Loucy (cell line): ENCODE results near the gene STARD8.

Source experiments
- H2AFZ ChIP-seq: fragments of 200-600 bp; sonication (generic); 2 replicates; pipeline ENCODE4 v1.6.0; 2016; ENCODE audit warnings: antibody characterized with exemption, mild to moderate bottlenecking, low read length, moderate library complexity
- H3F3A ChIP-seq: fragments of 200-600 bp; 2 replicates; pipeline ENCODE4 v1.6.0; 2016; ENCODE audit warnings: antibody characterized with exemption, low read depth, mild to moderate bottlenecking
- H3K27me3 ChIP-seq: fragments of 200-600 bp; sonication (generic); 2 replicates; pipeline ENCODE4 v1.6.1; 2014; ENCODE audit warnings: low read length, mild to moderate bottlenecking; ENCODE audit not compliant: insufficient read depth, poor library complexity, severe bottlenecking
- H3K36me3 ChIP-seq: fragments of 200-600 bp; sonication (generic); 2 replicates; pipeline ENCODE4 v1.6.1; 2016; ENCODE audit warnings: low read length; ENCODE audit not compliant: insufficient read depth
- H3K4me1 ChIP-seq: fragments of 200-600 bp; sonication (generic); 2 replicates; pipeline ENCODE4 v1.5.1; 2014; ENCODE audit warnings: low read length, mild to moderate bottlenecking; ENCODE audit not compliant: insufficient read depth, poor library complexity, severe bottlenecking
- H3K4me2 ChIP-seq: fragments of 200-600 bp; sonication (generic); 2 replicates; pipeline ENCODE4 v1.6.0; 2014; ENCODE audit warnings: antibody characterized with exemption, low read length, low read depth, mild to moderate bottlenecking; ENCODE audit not compliant: poor library complexity, severe bottlenecking
- H3K4me3 ChIP-seq: fragments of 200-600 bp; sonication (generic); 2 replicates; pipeline ENCODE4 v1.5.1; 2014; ENCODE audit warnings: low read length, mild to moderate bottlenecking, mixed read lengths; ENCODE audit not compliant: poor library complexity, severe bottlenecking
- H3K79me2 ChIP-seq: fragments of 200-600 bp; sonication (generic); 2 replicates; pipeline ENCODE4 v1.6.1; 2014; ENCODE audit warnings: low read length; ENCODE audit not compliant: insufficient read depth
- H3K9ac ChIP-seq: fragments of 200-600 bp; sonication (generic); 2 replicates; pipeline ENCODE4 v1.6.0; 2014; ENCODE audit warnings: mild to moderate bottlenecking, low read depth, low read length, moderate library complexity; ENCODE audit not compliant: poor library complexity, severe bottlenecking
- H3K9me2 ChIP-seq: fragments of 200-600 bp; sonication (generic); replicated peaks from 2 replicates; pipeline ENCODE4 v1.6.1; 2016; ENCODE audit warnings: low read depth, low read length, mixed read lengths
- H3K9me3 ChIP-seq: fragments of 200-600 bp; sonication (generic); 2 replicates; pipeline ENCODE4 v1.6.1; 2014; ENCODE audit warnings: mild to moderate bottlenecking, antibody characterized with exemption, low read length, low read depth; ENCODE audit not compliant: insufficient read depth
- H4K20me1 ChIP-seq: fragments of 200-600 bp; sonication (generic); 2 replicates; pipeline ENCODE4 v1.6.0; 2014; ENCODE audit warnings: antibody characterized with exemption, low read length, mild to moderate bottlenecking; ENCODE audit not compliant: insufficient read depth, poor library complexity, severe bottlenecking
- EZH2phosphoT487 ChIP-seq: fragments of 200-600 bp; IDR thresholded peaks from 2 replicates; pipeline ENCODE4 v1.6.1; 2018; ENCODE audit warnings: antibody characterized with exemption, mild to moderate bottlenecking, moderate library complexity, borderline replicate concordance
- TF ChIP-seq, protein P1 (sequence below): fragments of 200-600 bp; sonication (generic); conservative IDR thresholded peaks from 2 replicates; pipeline ENCODE4 v1.5.1; 2014; ENCODE audit warnings: mild to moderate bottlenecking, antibody characterized with exemption, low read length

The STARD8 gene

GRCh38 chrX:68691921-68692320 is 44.5 kb downstream of the STARD8 start:
- no peaks in the 10 kb centered on the region for H3K9me3 ChIP-seq
- H3K9me2 ChIP-seq = no peaks in the 10 kb centered on the region
- H3K36me3 ChIP-seq = no peaks in the 10 kb centered on the region
- no peak overlapping the region for H2AFZ ChIP-seq
- H4K20me1 ChIP-seq = no peaks in the 10 kb centered on the region
- H3K4me2 ChIP-seq = no peak overlapping the region
- H3K9ac ChIP-seq = no peak overlapping the region
- H3K4me3 ChIP-seq = no peak overlapping the region
- no peaks in the 10 kb centered on the region for H3K4me1 ChIP-seq
- H3F3A ChIP-seq = no peaks in the 10 kb centered on the region
- TF ChIP-seq, protein P1, sequence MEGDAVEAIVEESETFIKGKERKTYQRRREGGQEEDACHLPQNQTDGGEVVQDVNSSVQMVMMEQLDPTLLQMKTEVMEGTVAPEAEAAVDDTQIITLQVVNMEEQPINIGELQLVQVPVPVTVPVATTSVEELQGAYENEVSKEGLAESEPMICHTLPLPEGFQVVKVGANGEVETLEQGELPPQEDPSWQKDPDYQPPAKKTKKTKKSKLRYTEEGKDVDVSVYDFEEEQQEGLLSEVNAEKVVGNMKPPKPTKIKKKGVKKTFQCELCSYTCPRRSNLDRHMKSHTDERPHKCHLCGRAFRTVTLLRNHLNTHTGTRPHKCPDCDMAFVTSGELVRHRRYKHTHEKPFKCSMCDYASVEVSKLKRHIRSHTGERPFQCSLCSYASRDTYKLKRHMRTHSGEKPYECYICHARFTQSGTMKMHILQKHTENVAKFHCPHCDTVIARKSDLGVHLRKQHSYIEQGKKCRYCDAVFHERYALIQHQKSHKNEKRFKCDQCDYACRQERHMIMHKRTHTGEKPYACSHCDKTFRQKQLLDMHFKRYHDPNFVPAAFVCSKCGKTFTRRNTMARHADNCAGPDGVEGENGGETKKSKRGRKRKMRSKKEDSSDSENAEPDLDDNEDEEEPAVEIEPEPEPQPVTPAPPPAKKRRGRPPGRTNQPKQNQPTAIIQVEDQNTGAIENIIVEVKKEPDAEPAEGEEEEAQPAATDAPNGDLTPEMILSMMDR = no peak
- TF ChIP-seq EZH2phosphoT487 = no peak
- H3K79me2 ChIP-seq = no peaks in the 10 kb centered on the region
- no peaks in the 10 kb centered on the region for H3K27me3 ChIP-seq

- Histone ChIP-seq H2AFZ (no peak overlapping the region), H3K9me2 (no peaks in the 10 kb centered on the region), H4K20me1 (no peaks in the 10 kb centered on the region), H3K9ac (no peak overlapping the region), H3K79me2 (no peaks in the 10 kb centered on the region), H3K4me3 (no peak overlapping the region), H3K27me3 (no peaks in the 10 kb centered on the region), H3K4me1 (no peaks in the 10 kb centered on the region), H3K4me2 (no peak overlapping the region), H3K36me3 (no peaks in the 10 kb centered on the region), H3F3A (no peaks in the 10 kb centered on the region), H3K9me3 (no peaks in the 10 kb centered on the region)
- TF ChIP-seq, protein P1 = no peak
- no peak for TF ChIP-seq EZH2phosphoT487
Measured at GRCh38 chrX:68692651-68693050, 45.2 kb downstream of the STARD8 start.

DNA sequence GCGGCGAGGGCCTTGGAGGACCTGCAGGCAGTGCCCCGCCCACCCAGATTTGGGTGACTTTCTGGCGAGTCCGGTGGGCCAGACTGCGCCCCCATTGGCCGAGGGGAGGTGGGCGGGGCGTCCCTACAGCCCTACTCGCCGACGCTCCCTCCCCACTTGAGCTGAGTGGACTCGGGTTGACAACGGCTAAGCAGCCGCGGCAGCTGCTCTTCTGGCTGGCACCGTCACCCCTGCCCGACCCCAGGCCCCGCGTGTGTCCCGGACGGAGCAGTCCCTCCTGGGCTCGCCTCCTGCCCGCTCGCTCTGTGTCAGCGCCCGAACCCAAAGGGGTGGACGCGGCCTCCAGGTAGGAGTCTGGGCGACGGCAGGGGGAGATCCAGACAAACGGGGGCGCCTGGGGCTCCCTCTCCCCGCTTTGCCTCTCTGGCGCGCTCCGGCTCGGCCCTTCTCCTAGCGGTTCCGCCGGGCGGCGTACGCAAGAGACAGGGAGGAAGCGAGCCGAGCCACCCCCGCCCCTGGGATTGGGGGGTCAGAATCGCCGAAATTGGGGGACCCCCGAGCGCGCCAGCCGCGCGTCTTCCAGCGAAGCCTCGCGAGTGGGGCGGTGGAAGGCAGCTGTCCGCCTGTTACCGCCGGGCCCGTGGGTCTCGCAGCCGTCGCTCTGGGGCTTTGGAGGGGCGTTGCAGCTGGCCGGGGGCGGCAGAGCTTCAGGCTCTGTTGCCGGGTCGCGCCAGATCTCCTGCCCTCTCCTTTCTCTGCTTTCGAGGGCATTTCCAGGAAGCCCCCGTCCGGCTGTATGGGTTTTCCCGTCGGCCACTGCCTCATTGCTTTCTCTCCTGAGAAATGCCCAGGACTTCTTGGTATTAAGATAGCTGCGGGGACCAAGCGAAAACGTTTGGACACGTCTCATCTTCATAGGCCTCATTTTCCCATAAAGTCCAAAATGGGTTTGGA is 46.3 kb downstream of the STARD8 start:
- Histone ChIP-seq H3K9me2 (no peaks in the 10 kb centered on the region), H3K4me1 (no peaks in the 10 kb centered on the region), H3K4me2 (no peak overlapping the region), H4K20me1 (no peaks in the 10 kb centered on the region), H3K79me2 (no peaks in the 10 kb centered on the region), H2AFZ (no peak overlapping the region), H3F3A (no peaks in the 10 kb centered on the region), H3K36me3 (no peaks in the 10 kb centered on the region), H3K9me3 (no peaks in the 10 kb centered on the region), H3K4me3 (no peak overlapping the region), H3K9ac (no peak overlapping the region), H3K27me3 (no peaks in the 10 kb centered on the region)
- no peak for TF ChIP-seq EZH2phosphoT487
- TF ChIP-seq, protein P1 = no peak
